Stomach (tissue), 9 donors: ENCODE measurements around the gene GDF9. TPM values are rescaled to one million over a fixed set of nuclear protein-coding genes. Genes with fewer than 3 reads are reported as not detected.
"Not testable (repeated sequence)": the region's sequence is repeated elsewhere in the genome, so short reads cannot be mapped to it uniquely, and the experiment has no call there.

Experiments used
- DNase-seq, 2 donors: peaks; one replicate each; pipeline versions ENCODE4 v3.0.0 to v3.0.0-alpha.2; 2013 to 2019
- H3K27ac ChIP-seq, 5 donors: fragments of 200-600 bp in 4 of 5; sonication (generic) in 4 of 5; one replicate each; pipeline ENCODE4 v1.5.1; 2013 to 2019; ENCODE audit warnings: mild to moderate bottlenecking in 1 of 5, moderate library complexity in 1 of 5
- H3K27me3 ChIP-seq, 3 donors: fragments of 200-600 bp; sonication (generic); one replicate each; pipeline ENCODE4 v1.5.1; 2017 to 2019; ENCODE audit warnings: mixed run types in 1 of 3
- H3K36me3 ChIP-seq, 4 donors: fragments of 200-600 bp; sonication (generic); 1 replicate in 3 of 4; 2 replicates in 1 of 4; pipeline ENCODE4 v1.5.1; 2016 to 2019
- H3K4me1 ChIP-seq, 4 donors: fragments of 200-600 bp; sonication (generic); one replicate each; pipeline ENCODE4 v1.5.1; 2016 to 2019
- H3K4me3 ChIP-seq, 4 donors: fragments of 200-600 bp; sonication (generic) in 3 of 4; one replicate each; pipeline ENCODE4 v1.5.1; 2016 to 2019; ENCODE audit warnings: mild to moderate bottlenecking in 1 of 4
- H3K9me3 ChIP-seq, 4 donors: fragments of 200-600 bp; sonication (generic); one replicate each; pipeline ENCODE4 v1.5.1; 2016 to 2019
- CTCF ChIP-seq, 7 experiments: fragments of 450-650 bp in 4 of 7; fragments of 200-600 bp in 3 of 7; sonication (generic) in 3 of 7; IDR thresholded peaks; one replicate each; pipeline ENCODE4 v1.5.1; 2016 to 2019; ENCODE audit warnings: antibody characterized with exemption in 7 of 7, control low read depth in 2 of 7, mild to moderate bottlenecking in 1 of 7
- EP300 ChIP-seq: sonication (generic); formaldehyde crosslinking; IDR thresholded peaks from one replicate; pipeline ENCODE4 v1.6.1; 2017; ENCODE audit warnings: antibody characterized with exemption
- POLR2A ChIP-seq, 4 donors: fragments of 450-650 bp; IDR thresholded peaks; one replicate each; pipeline ENCODE4 v1.6.1; 2016; ENCODE audit warnings: antibody characterized with exemption in 4 of 4, control low read depth in 2 of 4, mild to moderate bottlenecking in 1 of 4, moderate library complexity in 1 of 4
- POLR2AphosphoS5 ChIP-seq, 3 donors: sonication (generic); formaldehyde crosslinking; IDR thresholded peaks; one replicate each; pipeline ENCODE4 v1.6.1; 2016; ENCODE audit warnings: antibody characterized with exemption in 3 of 3
- WGBS, 5 donors: extraction: QIAGEN DNeasy Blood & Tissue Kit in 3 of 5; methylation state at CpG; one replicate each; pipeline versions ENCODE4 v1.1.5 to v1.1.7; 2013 to 2018; 5-methylcytosine and 5-hydroxymethylcytosine counted together
- intact Hi-C: fragments of 100-400 bp; cut with DNase I; formaldehyde crosslinking; loops from one replicate; pipeline ENCODE4 v1.15.1; 2023; ENCODE audit warnings: low total_unique reads
- polyA plus RNA-seq, 3 donors: library from polyadenylated mRNA; stranded (reverse); fragments of 200-250 nt; gene quantifications; one replicate each; pipeline ENCODE4 v1.2.3, GENCODE V29; 2013
- total RNA-seq, 5 donors: library from RNA; depleted of rRNA; stranded (reverse); fragments of >200 nt; gene quantifications; one replicate each; pipeline versions ENCODE4 v1.1.0 to v1.2.3, GENCODE V29; 2014 to 2016
- donor health status: healthy with polysubstance abuse.
- donor health status: Bipolar disorder and iron deficiency.
- donor health status: healthy.

Gene GDF9
- total and polyA plus RNA-seq, 8 donors, result 0.25 to 4.4 (median 1.1) TPM; not detected in 4

- WGBS, 5 donors, result 75 to 86% (median 83%) methylated on average over 2 of the region's 2 CpGs
- DNase-seq, result no peak
- TF ChIP-seq POLR2A (IDR thresholded peaks at IDR 0.05) (no peak), POLR2AphosphoS5 (IDR thresholded peaks at IDR 0.05) (no peak)
- intact Hi-C loops, result no loop called here
- H3K27me3 ChIP-seq, result no peaks in the 10 kb centered on the region
- no peak overlapping the region for H3K27ac ChIP-seq
- no peaks in the 10 kb centered on the region for H3K4me1 ChIP-seq
- H3K9me3 ChIP-seq, result no peaks in the 10 kb centered on the region
- no peaks in the 10 kb centered on the region for H3K36me3 ChIP-seq
- no peak overlapping the region for H3K4me3 ChIP-seq
Measured at GRCh38 chr5:132859889-132860437, 6.3 kb downstream of the GDF9 start.

- 81 to 100% (median 88%) methylated on average over 3 of the region's 3 CpGs for WGBS, 5 donors
Measured at GRCh38 chr5:132856011-132856410, 10.3 kb downstream of the GDF9 start.

GRCh38 chr5:132854992-132855391, 11.3 kb downstream of the GDF9 start:
- H3K4me1 ChIP-seq, result peaks cover 0 to 16% (median 12%) of the 10 kb centered on the region in 4 donors
- H3K9me3 ChIP-seq, H3K4me3 ChIP-seq, H3K36me3 ChIP-seq, DNase-seq, H3K27me3 ChIP-seq, H3K27ac ChIP-seq, intact Hi-C loops: not testable (repeated sequence)
- 95 to 99% (median 98%) methylated on average over 5 of the region's 5 CpGs for WGBS, 5 donors

More at GRCh38 chr5:132856011-132856410, 10.3 kb downstream of the GDF9 start:
- Histone ChIP-seq H3K27ac (no peak overlapping the region), H3K4me3 (no peak overlapping the region), H3K9me3 (no peaks in the 10 kb centered on the region), H3K4me1 (peaks cover 0 to 11% (median 9%) of the 10 kb centered on the region in 4 donors), H3K36me3 (no peaks in the 10 kb centered on the region), H3K27me3 (no peaks in the 10 kb centered on the region)
- intact Hi-C loops, result no loop called here
- no peak for DNase-seq
- TF ChIP-seq POLR2AphosphoS5 (IDR thresholded peaks at IDR 0.05), result no peak
- TF ChIP-seq CTCF (IDR thresholded peaks at IDR 0.05), result no peak
- no peak for TF ChIP-seq POLR2A (IDR thresholded peaks at IDR 0.05)

- TF ChIP-seq POLR2A (IDR thresholded peaks at IDR 0.05) (no peak), CTCF (IDR thresholded peaks at IDR 0.05) (no peak), POLR2AphosphoS5 (IDR thresholded peaks at IDR 0.05) (peak in 1 of 3 donors; percentile 31)
- peaks cover 0 to 21% (median 14%) of the 10 kb centered on the region in 4 donors for H3K4me1 ChIP-seq
- 16 to 28% (median 26%) methylated on average over 3 of the region's 3 CpGs for WGBS, 5 donors
- H3K27ac ChIP-seq, result peak overlapping the region in 1 of 5 donors; percentile 52
- intact Hi-C loops, result no loop called here
- no peak overlapping the region for H3K4me3 ChIP-seq
- peak in 1 of 2 donors; percentile 63 for DNase-seq
- H3K27me3 ChIP-seq, result no peaks in the 10 kb centered on the region
- no peaks in the 10 kb centered on the region for H3K36me3 ChIP-seq
- no peaks in the 10 kb centered on the region for H3K9me3 ChIP-seq
Measured at GRCh38 chr5:132854301-132854700, 12.0 kb downstream of the GDF9 start.

- WGBS, 5 donors, result 8 to 23% (median 20%) methylated on average over 1 of the region's 1 CpG
- no peak for DNase-seq
- Histone ChIP-seq H3K27ac (peak overlapping the region in 2 of 5 donors; percentile 18 to 52), H3K4me3 (no peak overlapping the region), H3K27me3 (no peaks in the 10 kb centered on the region), H3K4me1 (peaks cover 0 to 21% (median 14%) of the 10 kb centered on the region in 4 donors), H3K9me3 (no peaks in the 10 kb centered on the region), H3K36me3 (no peaks in the 10 kb centered on the region)
- intact Hi-C loops, result no loop called here
- TF ChIP-seq POLR2A (IDR thresholded peaks at IDR 0.05), result no peak
- no peak for TF ChIP-seq POLR2AphosphoS5 (IDR thresholded peaks at IDR 0.05)
- TF ChIP-seq EP300, result no peak
- no peak for TF ChIP-seq CTCF (IDR thresholded peaks at IDR 0.05)
Measured at GRCh38 chr5:132853790-132854189, 12.5 kb downstream of the GDF9 start.
